ENCODE data around the gene HABP2. TPM values are rescaled to one million over a fixed set of nuclear protein-coding genes. Genes with fewer than 3 reads are reported as not detected.

Gene HABP2
- total RNA-seq, 1 donor from 2014 or later, result not detected

DNA sequence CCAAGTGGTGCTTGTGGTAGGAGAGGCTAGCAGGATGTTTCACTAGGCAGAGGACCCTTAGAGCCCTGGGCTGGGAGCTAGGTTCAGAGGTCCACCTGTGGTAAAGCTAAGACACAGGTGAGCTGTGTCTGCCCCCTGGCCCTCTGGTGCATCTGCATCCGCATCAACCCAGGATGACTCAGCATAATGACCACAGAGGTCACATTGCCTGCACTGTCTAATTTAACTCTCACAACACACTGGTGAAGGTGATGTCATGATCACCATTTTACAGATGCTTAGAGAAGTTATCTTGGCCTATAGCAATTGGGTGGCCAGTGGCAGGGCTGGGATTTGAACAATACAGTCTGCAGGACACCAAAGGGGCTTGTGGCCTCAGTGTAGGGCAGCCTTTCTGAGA is 33.1 kb downstream of the HABP2 start:
- TF ChIP-seq EZH2 (IDR thresholded peaks at IDR 0.05; ENCODE audit: insufficient read depth, low read length), result no peak
- TF ChIP-seq, protein P1, sequence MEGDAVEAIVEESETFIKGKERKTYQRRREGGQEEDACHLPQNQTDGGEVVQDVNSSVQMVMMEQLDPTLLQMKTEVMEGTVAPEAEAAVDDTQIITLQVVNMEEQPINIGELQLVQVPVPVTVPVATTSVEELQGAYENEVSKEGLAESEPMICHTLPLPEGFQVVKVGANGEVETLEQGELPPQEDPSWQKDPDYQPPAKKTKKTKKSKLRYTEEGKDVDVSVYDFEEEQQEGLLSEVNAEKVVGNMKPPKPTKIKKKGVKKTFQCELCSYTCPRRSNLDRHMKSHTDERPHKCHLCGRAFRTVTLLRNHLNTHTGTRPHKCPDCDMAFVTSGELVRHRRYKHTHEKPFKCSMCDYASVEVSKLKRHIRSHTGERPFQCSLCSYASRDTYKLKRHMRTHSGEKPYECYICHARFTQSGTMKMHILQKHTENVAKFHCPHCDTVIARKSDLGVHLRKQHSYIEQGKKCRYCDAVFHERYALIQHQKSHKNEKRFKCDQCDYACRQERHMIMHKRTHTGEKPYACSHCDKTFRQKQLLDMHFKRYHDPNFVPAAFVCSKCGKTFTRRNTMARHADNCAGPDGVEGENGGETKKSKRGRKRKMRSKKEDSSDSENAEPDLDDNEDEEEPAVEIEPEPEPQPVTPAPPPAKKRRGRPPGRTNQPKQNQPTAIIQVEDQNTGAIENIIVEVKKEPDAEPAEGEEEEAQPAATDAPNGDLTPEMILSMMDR (IDR thresholded peaks at IDR 0.05; ENCODE audit: insufficient read depth, low read depth, low read length), result no peak
- DNase-seq (ENCODE audit: low read depth), result no peak
- Histone ChIP-seq H3K27ac (ENCODE audit: low read depth, low read length) (no peak overlapping the region), H3K4me1 (ENCODE audit: insufficient read depth, low read length) (no peaks in the 10 kb centered on the region), H3K9ac (ENCODE audit: low read length) (no peak overlapping the region), H4K20me1 (ENCODE audit: insufficient read depth, low read length) (no peaks in the 10 kb centered on the region), H3K36me3 (ENCODE audit: insufficient read depth, low read length) (no peaks in the 10 kb centered on the region), H3K4me2 (ENCODE audit: low read length) (no peak overlapping the region), H2AFZ (ENCODE audit: low read depth, low read length) (no peak overlapping the region), H3K9me3 (ENCODE audit: insufficient read depth, low read depth, low read length) (no peaks in the 10 kb centered on the region), H3K79me2 (ENCODE audit: insufficient read depth, low read length) (no peaks in the 10 kb centered on the region), H3K27me3 (ENCODE audit: insufficient read depth, low read length) (peaks cover 6% of the 10 kb centered on the region), H3K4me3 (ENCODE audit: insufficient read depth, low read depth, low read length) (no peak overlapping the region)
- Mint-ChIP-seq H3K27me3 (ENCODE audit: low read depth, unreplicated experiment) (peaks cover 60% of the 10 kb centered on the region), H3K9me3 (ENCODE audit: unreplicated experiment) (peaks cover 4% of the 10 kb centered on the region), H3K27ac (ENCODE audit: unreplicated experiment) (no peak overlapping the region), H3K4me3 (ENCODE audit: unreplicated experiment) (no peak overlapping the region), H3K4me1 (ENCODE audit: low read depth, unreplicated experiment) (peaks cover 3% of the 10 kb centered on the region), H3K36me3 (ENCODE audit: low read depth, unreplicated experiment) (no peaks in the 10 kb centered on the region)
- FAIRE-seq, result no peak

DNA sequence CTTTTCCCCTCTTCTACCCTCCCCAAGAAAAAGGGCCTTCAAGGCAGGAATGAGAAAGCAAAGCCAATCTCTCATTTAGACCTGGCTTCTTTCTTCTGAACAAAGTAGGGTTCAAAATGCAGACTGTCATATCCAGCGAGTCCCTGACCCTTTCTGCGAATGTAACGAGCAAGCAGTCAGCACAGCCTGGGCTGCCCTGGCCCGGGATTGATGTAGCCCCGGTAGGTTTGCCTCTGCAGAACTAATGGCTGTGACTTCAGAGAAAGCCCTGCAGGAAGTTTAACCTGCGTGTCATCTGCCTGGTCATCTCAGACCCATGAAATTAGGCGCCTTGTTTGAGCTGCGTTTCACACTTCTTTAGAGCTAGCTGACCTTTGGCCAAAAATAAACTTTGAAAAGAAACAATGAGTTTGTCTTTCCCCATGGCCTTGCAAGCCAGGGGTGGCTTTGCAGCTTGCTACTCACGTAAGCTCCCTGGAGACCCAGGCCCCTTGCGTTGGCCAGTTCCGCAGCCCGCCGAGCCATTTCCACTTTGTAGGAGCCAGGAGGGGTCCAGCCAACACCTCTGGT is 36.4 kb downstream of the HABP2 start:
- no peaks in the 10 kb centered on the region for H3K79me2 ChIP-seq (ENCODE audit: insufficient read depth, low read length)
- no peak overlapping the region for H3K9ac ChIP-seq (ENCODE audit: low read length)
- peaks cover 1% of the 10 kb centered on the region for H3K27me3 ChIP-seq (ENCODE audit: insufficient read depth, low read length)
- no peak overlapping the region for H3K4me3 ChIP-seq (ENCODE audit: insufficient read depth, low read depth, low read length)
- H3K4me1 ChIP-seq (ENCODE audit: insufficient read depth, low read length), result no peaks in the 10 kb centered on the region
- no peak overlapping the region for H3K27ac ChIP-seq (ENCODE audit: low read depth, low read length)
- DNase-seq (ENCODE audit: low read depth), result no peak
- no peaks in the 10 kb centered on the region for H3K36me3 ChIP-seq (ENCODE audit: insufficient read depth, low read length)
- H3K27me3 Mint-ChIP-seq (ENCODE audit: low read depth, unreplicated experiment), result peaks cover 39% of the 10 kb centered on the region
- no peak overlapping the region for H3K4me2 ChIP-seq (ENCODE audit: low read length)
- H3K9me3 ChIP-seq (ENCODE audit: insufficient read depth, low read depth, low read length), result no peaks in the 10 kb centered on the region
- FAIRE-seq, result no peak
- no peak for TF ChIP-seq EZH2 (IDR thresholded peaks at IDR 0.05; ENCODE audit: insufficient read depth, low read length)
- TF ChIP-seq, protein P1 (IDR thresholded peaks at IDR 0.05; ENCODE audit: insufficient read depth, low read depth, low read length), result no peak
- H4K20me1 ChIP-seq (ENCODE audit: insufficient read depth, low read length), result no peaks in the 10 kb centered on the region
- H2AFZ ChIP-seq (ENCODE audit: low read depth, low read length), result no peak overlapping the region
- no peak overlapping the region for H3K27ac Mint-ChIP-seq (ENCODE audit: unreplicated experiment)
- no peaks in the 10 kb centered on the region for H3K36me3 Mint-ChIP-seq (ENCODE audit: low read depth, unreplicated experiment)
- H3K9me3 Mint-ChIP-seq (ENCODE audit: unreplicated experiment), result peaks cover 6% of the 10 kb centered on the region
- no peak overlapping the region for H3K4me3 Mint-ChIP-seq (ENCODE audit: unreplicated experiment)
- peaks cover 3% of the 10 kb centered on the region for H3K4me1 Mint-ChIP-seq (ENCODE audit: low read depth, unreplicated experiment)

DNA sequence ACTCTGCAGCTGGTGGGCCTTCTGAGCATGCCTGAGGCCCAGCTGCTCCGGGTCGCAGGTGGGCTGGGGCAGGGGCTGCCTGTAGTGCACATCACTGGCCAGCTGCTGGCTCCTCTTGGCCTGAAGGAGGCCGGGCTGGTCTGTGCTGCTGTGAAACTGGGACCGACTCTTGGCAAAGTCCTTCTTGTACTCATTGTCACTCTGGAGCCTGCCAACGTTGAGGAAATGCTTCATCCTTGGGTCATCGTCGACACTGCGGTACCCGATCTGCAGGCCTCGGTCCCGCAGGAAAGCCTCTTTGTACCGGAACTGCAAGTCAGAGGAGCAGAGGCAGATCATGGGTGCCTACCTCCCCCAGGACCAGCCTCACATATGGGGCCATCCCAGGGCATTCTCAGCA is 37.7 kb downstream of the HABP2 start:
- H3K27me3 Mint-ChIP-seq (ENCODE audit: low read depth, unreplicated experiment), result peaks cover 39% of the 10 kb centered on the region
- no peak for FAIRE-seq
- H3K9me3 Mint-ChIP-seq (ENCODE audit: unreplicated experiment), result peaks cover 6% of the 10 kb centered on the region

More for the DNA sequence above, 37.7 kb downstream of the HABP2 start:
- Histone ChIP-seq H3K79me2 (ENCODE audit: insufficient read depth, low read length) (no peaks in the 10 kb centered on the region), H3K4me2 (ENCODE audit: low read length) (no peak overlapping the region), H3K9me3 (ENCODE audit: insufficient read depth, low read depth, low read length) (no peaks in the 10 kb centered on the region), H3K36me3 (ENCODE audit: insufficient read depth, low read length) (no peaks in the 10 kb centered on the region), H4K20me1 (ENCODE audit: insufficient read depth, low read length) (no peaks in the 10 kb centered on the region), H3K27me3 (ENCODE audit: insufficient read depth, low read length) (peaks cover 2% of the 10 kb centered on the region), H2AFZ (ENCODE audit: low read depth, low read length) (no peak overlapping the region), H3K9ac (ENCODE audit: low read length) (no peak overlapping the region), H3K27ac (ENCODE audit: low read depth, low read length) (no peak overlapping the region), H3K4me1 (ENCODE audit: insufficient read depth, low read length) (no peaks in the 10 kb centered on the region), H3K4me3 (ENCODE audit: insufficient read depth, low read depth, low read length) (no peak overlapping the region)
- Mint-ChIP-seq H3K4me1 (ENCODE audit: low read depth, unreplicated experiment) (peaks cover 3% of the 10 kb centered on the region), H3K4me3 (ENCODE audit: unreplicated experiment) (no peak overlapping the region), H3K27ac (ENCODE audit: unreplicated experiment) (no peak overlapping the region), H3K36me3 (ENCODE audit: low read depth, unreplicated experiment) (no peaks in the 10 kb centered on the region)
- TF ChIP-seq, protein P1 (IDR thresholded peaks at IDR 0.05; ENCODE audit: insufficient read depth, low read depth, low read length), result no peak
- TF ChIP-seq EZH2 (IDR thresholded peaks at IDR 0.05; ENCODE audit: insufficient read depth, low read length), result no peak
- DNase-seq (ENCODE audit: low read depth), result no peak

Data from astrocyte (in vitro differentiated cells and primary cell).